Measurements from ENCODE around the gene DIAPH1.

DNA sequence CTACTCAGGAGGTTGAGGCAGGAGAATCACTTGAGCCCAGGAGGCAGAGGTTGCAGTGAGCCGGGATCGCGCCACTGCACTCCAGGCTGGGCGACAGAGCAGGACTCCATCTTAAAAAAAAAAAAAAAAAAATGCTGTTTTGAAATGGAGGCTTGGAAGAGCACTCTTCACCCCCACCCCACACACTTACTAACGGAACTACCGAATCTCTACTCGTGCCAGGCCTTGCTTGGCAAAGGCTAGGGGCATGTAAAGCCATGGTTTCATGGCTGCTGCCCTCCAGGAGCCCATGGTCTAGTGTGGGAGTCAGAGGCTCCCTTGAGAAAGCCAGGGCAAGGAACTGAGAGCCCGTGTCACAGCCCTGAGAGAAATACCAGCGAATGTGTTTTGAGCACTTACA is 108.6 kb downstream of the DIAPH1 start:
- TF ChIP-seq, protein P1, sequence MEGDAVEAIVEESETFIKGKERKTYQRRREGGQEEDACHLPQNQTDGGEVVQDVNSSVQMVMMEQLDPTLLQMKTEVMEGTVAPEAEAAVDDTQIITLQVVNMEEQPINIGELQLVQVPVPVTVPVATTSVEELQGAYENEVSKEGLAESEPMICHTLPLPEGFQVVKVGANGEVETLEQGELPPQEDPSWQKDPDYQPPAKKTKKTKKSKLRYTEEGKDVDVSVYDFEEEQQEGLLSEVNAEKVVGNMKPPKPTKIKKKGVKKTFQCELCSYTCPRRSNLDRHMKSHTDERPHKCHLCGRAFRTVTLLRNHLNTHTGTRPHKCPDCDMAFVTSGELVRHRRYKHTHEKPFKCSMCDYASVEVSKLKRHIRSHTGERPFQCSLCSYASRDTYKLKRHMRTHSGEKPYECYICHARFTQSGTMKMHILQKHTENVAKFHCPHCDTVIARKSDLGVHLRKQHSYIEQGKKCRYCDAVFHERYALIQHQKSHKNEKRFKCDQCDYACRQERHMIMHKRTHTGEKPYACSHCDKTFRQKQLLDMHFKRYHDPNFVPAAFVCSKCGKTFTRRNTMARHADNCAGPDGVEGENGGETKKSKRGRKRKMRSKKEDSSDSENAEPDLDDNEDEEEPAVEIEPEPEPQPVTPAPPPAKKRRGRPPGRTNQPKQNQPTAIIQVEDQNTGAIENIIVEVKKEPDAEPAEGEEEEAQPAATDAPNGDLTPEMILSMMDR (IDR thresholded peaks at IDR 0.05): no peak
- TF ChIP-seq POLR2A (IDR thresholded peaks at IDR 0.05) (no peak), POLR2AphosphoS5 (IDR thresholded peaks at IDR 0.05; ENCODE audit: insufficient read depth in 1 of 2, low read depth in 1 of 2) (no peak)

Data from vagina (tissue), 2 donors.